GM23338 (cell line): ENCODE results near the gene PTGER2. TPM values are rescaled to one million over a fixed set of nuclear protein-coding genes. Genes with fewer than 3 reads are reported as not detected.

Experiments
- ATAC-seq: fragments of 200-7000 bp; cut with Tn5 transposase; 3 replicates; pipeline ENCODE4 v1.9.1; 2020
- DNase-seq: peaks from one replicate; pipeline ENCODE4 v3.0.0-alpha.2; 2015; ENCODE audit warnings: low spot score
- H2AFZ ChIP-seq: fragments of 200-600 bp; sonication (generic); 2 replicates; pipeline ENCODE4 v1.8.0; 2016; ENCODE audit warnings: antibody characterized with exemption, mild to moderate bottlenecking, moderate library complexity
- H3F3A ChIP-seq: fragments of 200-600 bp; sonication (generic); replicated peaks from 2 replicates; pipeline ENCODE4 v1.8.0; 2017; ENCODE audit warnings: antibody characterized with exemption, mixed run types, low read depth
- H3K27ac ChIP-seq: fragments of 200-600 bp; sonication (generic); 2 replicates; pipeline ENCODE4 v1.6.1; 2016; ENCODE audit warnings: low read depth
- H3K27me3 ChIP-seq: fragments of 200-600 bp; sonication (generic); 2 replicates; pipeline ENCODE4 v1.8.0; 2016; ENCODE audit warnings: mild to moderate bottlenecking, mixed run types, moderate library complexity; ENCODE audit not compliant: insufficient read depth
- H3K36me3 ChIP-seq: fragments of 200-600 bp; sonication (generic); 2 replicates; pipeline ENCODE4 v1.8.0; 2016; ENCODE audit warnings: mild to moderate bottlenecking; ENCODE audit not compliant: insufficient read depth
- H3K4me1 ChIP-seq: fragments of 200-600 bp; sonication (generic); 2 replicates; pipeline ENCODE4 v1.8.0; 2016; ENCODE audit warnings: mild to moderate bottlenecking, moderate library complexity; ENCODE audit not compliant: insufficient read depth
- H3K4me2 ChIP-seq: fragments of 200-600 bp; sonication (generic); 2 replicates; pipeline ENCODE4 v1.7.1; 2017; ENCODE audit warnings: mixed run types
- H3K4me3 ChIP-seq: fragments of 200-600 bp; sonication (generic); 2 replicates; pipeline ENCODE4 v1.6.1; 2016; ENCODE audit warnings: mixed run types
- H3K79me2 ChIP-seq: fragments of 200-600 bp; sonication (generic); replicated peaks from 2 replicates; pipeline ENCODE4 v1.8.0; 2017; ENCODE audit warnings: mild to moderate bottlenecking; ENCODE audit not compliant: insufficient read depth
- H3K9me2 ChIP-seq: fragments of 200-600 bp; sonication (generic); 2 replicates; pipeline ENCODE4 v1.8.0; 2017; ENCODE audit not compliant: insufficient read depth
- H4K20me1 ChIP-seq: fragments of 200-600 bp; sonication (generic); replicated peaks from 2 replicates; pipeline ENCODE4 v1.8.0; 2017; ENCODE audit warnings: mild to moderate bottlenecking; ENCODE audit not compliant: insufficient read depth
- H3K27ac Mint-ChIP-seq: 2 replicates; pipeline ENCODE4 v1.8.0; 2020; ENCODE audit warnings: inconsistent platforms, mild to moderate bottlenecking, moderate library complexity, mixed read lengths
- H3K27me3 Mint-ChIP-seq: 3 replicates; pipeline ENCODE4 v1.8.0; 2022; ENCODE audit warnings: low read depth, mild to moderate bottlenecking, moderate library complexity, mixed read lengths, inconsistent platforms; ENCODE audit not compliant: insufficient read depth, poor library complexity
- H3K36me3 Mint-ChIP-seq: 3 replicates; pipeline ENCODE4 v1.8.0; 2021; ENCODE audit warnings: low read depth, mild to moderate bottlenecking, inconsistent platforms, moderate library complexity, mixed read lengths
- H3K4me1 Mint-ChIP-seq: 3 replicates; pipeline ENCODE4 v1.8.0; 2020; ENCODE audit warnings: mild to moderate bottlenecking, inconsistent platforms, mixed read lengths
- H3K4me3 Mint-ChIP-seq: 3 replicates; pipeline ENCODE4 v1.8.0; 2021; ENCODE audit warnings: moderate library complexity, mild to moderate bottlenecking, inconsistent platforms, mixed read lengths
- H3K9me3 Mint-ChIP-seq: 3 replicates; pipeline ENCODE4 v1.8.0; 2020; ENCODE audit warnings: moderate library complexity, mild to moderate bottlenecking, inconsistent platforms, mixed read lengths
- JUNB ChIP-seq: IDR thresholded peaks from one replicate; pipeline ENCODE4 v1.6.1; 2016; ENCODE audit warnings: antibody characterized with exemption; ENCODE audit not compliant: unreplicated experiment
- POLR2AphosphoS5 ChIP-seq: IDR thresholded peaks from 2 replicates; pipeline ENCODE4 v1.6.1; 2016; ENCODE audit warnings: antibody characterized with exemption, low read depth
- STAT1 ChIP-seq: IDR thresholded peaks from one replicate; pipeline ENCODE4 v1.6.1; 2016; ENCODE audit warnings: antibody characterized with exemption; ENCODE audit not compliant: unreplicated experiment
- polyA plus RNA-seq: library from polyadenylated mRNA; unstranded; fragments of >200 nt; fragmentation: Nextera tagmentation; extraction: Ambion mirVana; gene quantifications from 2 replicates; pipeline ENCODE4 v1.2.1, GENCODE V29; 2016
- total RNA-seq: library from RNA; depleted of rRNA; stranded (reverse); fragments of >200 nt; shearing (Covaris generic); gene quantifications from 2 replicates; pipeline ENCODE4 v1.2.3, GENCODE V29; 2014
- TF ChIP-seq, protein P1 (sequence below): IDR thresholded peaks from one replicate; pipeline ENCODE4 v1.6.1; 2018; ENCODE audit warnings: antibody characterized with exemption; ENCODE audit not compliant: unreplicated experiment
- TF ChIP-seq, protein P2 (sequence below): fragments of 250-450 bp; sonication (Bioruptor Pico); IDR thresholded peaks from 2 replicates; pipeline ENCODE4 v1.5.0; 2020; ENCODE audit warnings: mild to moderate bottlenecking, moderate library complexity

PTGER2 gene
- total and polyA plus RNA-seq, 2 experiments from 2014 or later = 1.3 TPM

DNA sequence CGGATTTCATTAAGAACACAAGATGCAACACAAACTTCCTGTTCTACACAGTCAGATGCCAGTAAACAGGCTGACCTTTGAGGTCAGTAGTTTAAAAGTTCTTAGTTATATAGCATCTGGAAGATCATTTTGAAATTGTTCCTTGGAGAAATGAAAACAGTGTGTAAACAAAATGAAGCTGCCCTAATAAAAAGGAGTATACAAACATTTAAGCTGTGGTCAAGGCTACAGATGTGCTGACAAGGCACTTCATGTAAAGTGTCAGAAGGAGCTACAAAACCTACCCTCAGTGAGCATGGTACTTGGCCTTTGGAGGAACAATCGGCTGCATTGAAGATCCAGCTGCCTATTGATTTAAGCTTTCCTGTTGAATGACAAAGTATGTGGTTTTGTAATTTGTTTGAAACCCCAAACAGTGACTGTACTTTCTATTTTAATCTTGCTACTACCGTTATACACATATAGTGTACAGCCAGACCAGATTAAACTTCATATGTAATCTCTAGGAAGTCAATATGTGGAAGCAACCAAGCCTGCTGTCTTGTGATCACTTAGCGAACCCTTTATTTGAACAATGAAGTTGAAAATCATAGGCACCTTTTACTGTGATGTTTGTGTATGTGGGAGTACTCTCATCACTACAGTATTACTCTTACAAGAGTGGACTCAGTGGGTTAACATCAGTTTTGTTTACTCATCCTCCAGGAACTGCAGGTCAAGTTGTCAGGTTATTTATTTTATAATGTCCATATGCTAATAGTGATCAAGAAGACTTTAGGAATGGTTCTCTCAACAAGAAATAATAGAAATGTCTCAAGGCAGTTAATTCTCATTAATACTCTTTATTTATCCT is 13.5 kb downstream of the PTGER2 start:
- Histone ChIP-seq H4K20me1 (no peaks in the 10 kb centered on the region), H3K4me3 (no peak overlapping the region), H3K9me2 (no peaks in the 10 kb centered on the region), H3F3A (no peaks in the 10 kb centered on the region), H3K27ac (no peak overlapping the region), H3K4me2 (no peak overlapping the region), H3K79me2 (no peaks in the 10 kb centered on the region), H3K36me3 (no peaks in the 10 kb centered on the region), H2AFZ (no peak overlapping the region), H3K27me3 (no peaks in the 10 kb centered on the region), H3K4me1 (no peaks in the 10 kb centered on the region)
- ATAC-seq (no peak), DNase-seq (no peak)
- Mint-ChIP-seq H3K9me3 (peaks cover 15% of the 10 kb centered on the region), H3K4me3 (no peak overlapping the region), H3K27me3 (no peaks in the 10 kb centered on the region), H3K4me1 (no peaks in the 10 kb centered on the region), H3K36me3 (peaks cover 9% of the 10 kb centered on the region; the same call in 2 of the 3 replicates), H3K27ac (no peak overlapping the region)
- no peak for TF ChIP-seq POLR2AphosphoS5
- TF ChIP-seq, protein P1, sequence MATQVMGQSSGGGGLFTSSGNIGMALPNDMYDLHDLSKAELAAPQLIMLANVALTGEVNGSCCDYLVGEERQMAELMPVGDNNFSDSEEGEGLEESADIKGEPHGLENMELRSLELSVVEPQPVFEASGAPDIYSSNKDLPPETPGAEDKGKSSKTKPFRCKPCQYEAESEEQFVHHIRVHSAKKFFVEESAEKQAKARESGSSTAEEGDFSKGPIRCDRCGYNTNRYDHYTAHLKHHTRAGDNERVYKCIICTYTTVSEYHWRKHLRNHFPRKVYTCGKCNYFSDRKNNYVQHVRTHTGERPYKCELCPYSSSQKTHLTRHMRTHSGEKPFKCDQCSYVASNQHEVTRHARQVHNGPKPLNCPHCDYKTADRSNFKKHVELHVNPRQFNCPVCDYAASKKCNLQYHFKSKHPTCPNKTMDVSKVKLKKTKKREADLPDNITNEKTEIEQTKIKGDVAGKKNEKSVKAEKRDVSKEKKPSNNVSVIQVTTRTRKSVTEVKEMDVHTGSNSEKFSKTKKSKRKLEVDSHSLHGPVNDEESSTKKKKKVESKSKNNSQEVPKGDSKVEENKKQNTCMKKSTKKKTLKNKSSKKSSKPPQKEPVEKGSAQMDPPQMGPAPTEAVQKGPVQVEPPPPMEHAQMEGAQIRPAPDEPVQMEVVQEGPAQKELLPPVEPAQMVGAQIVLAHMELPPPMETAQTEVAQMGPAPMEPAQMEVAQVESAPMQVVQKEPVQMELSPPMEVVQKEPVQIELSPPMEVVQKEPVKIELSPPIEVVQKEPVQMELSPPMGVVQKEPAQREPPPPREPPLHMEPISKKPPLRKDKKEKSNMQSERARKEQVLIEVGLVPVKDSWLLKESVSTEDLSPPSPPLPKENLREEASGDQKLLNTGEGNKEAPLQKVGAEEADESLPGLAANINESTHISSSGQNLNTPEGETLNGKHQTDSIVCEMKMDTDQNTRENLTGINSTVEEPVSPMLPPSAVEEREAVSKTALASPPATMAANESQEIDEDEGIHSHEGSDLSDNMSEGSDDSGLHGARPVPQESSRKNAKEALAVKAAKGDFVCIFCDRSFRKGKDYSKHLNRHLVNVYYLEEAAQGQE = no peak

DNA sequence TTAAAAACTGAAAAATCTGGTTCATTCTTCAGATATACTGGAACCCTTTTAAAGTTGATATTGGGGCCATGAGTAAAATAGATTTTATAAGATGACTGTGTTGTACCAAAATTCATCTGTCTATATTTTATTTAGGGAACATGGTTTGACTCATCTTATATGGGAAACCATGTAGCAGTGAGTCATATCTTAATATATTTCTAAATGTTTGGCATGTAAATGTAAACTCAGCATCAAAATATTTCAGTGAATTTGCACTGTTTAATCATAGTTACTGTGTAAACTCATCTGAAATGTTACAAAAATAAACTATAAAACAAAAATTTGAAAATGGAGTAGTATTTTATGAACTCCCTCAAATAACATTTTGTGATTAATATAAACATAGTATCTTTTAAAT is 14.2 kb downstream of the PTGER2 start:
- Histone ChIP-seq H3K4me1 (no peaks in the 10 kb centered on the region), H3K79me2 (no peaks in the 10 kb centered on the region), H3K27me3 (no peaks in the 10 kb centered on the region), H3K9me2 (no peaks in the 10 kb centered on the region), H4K20me1 (no peaks in the 10 kb centered on the region), H3K4me2 (no peak overlapping the region), H2AFZ (no peak overlapping the region), H3K4me3 (no peak overlapping the region), H3K36me3 (no peaks in the 10 kb centered on the region), H3F3A (no peaks in the 10 kb centered on the region), H3K27ac (no peak overlapping the region)
- Mint-ChIP-seq H3K27me3 (peaks cover 1% of the 10 kb centered on the region), H3K9me3 (peaks cover 8% of the 10 kb centered on the region), H3K36me3 (0 out of 3 replicates have a peak, but pooled peaks cover 2% of the 10 kb centered on the region), H3K4me3 (no peak overlapping the region), H3K4me1 (no peaks in the 10 kb centered on the region), H3K27ac (no peak overlapping the region)
- no peak for TF ChIP-seq JUNB
- no peak for TF ChIP-seq STAT1
- TF ChIP-seq, protein P2, sequence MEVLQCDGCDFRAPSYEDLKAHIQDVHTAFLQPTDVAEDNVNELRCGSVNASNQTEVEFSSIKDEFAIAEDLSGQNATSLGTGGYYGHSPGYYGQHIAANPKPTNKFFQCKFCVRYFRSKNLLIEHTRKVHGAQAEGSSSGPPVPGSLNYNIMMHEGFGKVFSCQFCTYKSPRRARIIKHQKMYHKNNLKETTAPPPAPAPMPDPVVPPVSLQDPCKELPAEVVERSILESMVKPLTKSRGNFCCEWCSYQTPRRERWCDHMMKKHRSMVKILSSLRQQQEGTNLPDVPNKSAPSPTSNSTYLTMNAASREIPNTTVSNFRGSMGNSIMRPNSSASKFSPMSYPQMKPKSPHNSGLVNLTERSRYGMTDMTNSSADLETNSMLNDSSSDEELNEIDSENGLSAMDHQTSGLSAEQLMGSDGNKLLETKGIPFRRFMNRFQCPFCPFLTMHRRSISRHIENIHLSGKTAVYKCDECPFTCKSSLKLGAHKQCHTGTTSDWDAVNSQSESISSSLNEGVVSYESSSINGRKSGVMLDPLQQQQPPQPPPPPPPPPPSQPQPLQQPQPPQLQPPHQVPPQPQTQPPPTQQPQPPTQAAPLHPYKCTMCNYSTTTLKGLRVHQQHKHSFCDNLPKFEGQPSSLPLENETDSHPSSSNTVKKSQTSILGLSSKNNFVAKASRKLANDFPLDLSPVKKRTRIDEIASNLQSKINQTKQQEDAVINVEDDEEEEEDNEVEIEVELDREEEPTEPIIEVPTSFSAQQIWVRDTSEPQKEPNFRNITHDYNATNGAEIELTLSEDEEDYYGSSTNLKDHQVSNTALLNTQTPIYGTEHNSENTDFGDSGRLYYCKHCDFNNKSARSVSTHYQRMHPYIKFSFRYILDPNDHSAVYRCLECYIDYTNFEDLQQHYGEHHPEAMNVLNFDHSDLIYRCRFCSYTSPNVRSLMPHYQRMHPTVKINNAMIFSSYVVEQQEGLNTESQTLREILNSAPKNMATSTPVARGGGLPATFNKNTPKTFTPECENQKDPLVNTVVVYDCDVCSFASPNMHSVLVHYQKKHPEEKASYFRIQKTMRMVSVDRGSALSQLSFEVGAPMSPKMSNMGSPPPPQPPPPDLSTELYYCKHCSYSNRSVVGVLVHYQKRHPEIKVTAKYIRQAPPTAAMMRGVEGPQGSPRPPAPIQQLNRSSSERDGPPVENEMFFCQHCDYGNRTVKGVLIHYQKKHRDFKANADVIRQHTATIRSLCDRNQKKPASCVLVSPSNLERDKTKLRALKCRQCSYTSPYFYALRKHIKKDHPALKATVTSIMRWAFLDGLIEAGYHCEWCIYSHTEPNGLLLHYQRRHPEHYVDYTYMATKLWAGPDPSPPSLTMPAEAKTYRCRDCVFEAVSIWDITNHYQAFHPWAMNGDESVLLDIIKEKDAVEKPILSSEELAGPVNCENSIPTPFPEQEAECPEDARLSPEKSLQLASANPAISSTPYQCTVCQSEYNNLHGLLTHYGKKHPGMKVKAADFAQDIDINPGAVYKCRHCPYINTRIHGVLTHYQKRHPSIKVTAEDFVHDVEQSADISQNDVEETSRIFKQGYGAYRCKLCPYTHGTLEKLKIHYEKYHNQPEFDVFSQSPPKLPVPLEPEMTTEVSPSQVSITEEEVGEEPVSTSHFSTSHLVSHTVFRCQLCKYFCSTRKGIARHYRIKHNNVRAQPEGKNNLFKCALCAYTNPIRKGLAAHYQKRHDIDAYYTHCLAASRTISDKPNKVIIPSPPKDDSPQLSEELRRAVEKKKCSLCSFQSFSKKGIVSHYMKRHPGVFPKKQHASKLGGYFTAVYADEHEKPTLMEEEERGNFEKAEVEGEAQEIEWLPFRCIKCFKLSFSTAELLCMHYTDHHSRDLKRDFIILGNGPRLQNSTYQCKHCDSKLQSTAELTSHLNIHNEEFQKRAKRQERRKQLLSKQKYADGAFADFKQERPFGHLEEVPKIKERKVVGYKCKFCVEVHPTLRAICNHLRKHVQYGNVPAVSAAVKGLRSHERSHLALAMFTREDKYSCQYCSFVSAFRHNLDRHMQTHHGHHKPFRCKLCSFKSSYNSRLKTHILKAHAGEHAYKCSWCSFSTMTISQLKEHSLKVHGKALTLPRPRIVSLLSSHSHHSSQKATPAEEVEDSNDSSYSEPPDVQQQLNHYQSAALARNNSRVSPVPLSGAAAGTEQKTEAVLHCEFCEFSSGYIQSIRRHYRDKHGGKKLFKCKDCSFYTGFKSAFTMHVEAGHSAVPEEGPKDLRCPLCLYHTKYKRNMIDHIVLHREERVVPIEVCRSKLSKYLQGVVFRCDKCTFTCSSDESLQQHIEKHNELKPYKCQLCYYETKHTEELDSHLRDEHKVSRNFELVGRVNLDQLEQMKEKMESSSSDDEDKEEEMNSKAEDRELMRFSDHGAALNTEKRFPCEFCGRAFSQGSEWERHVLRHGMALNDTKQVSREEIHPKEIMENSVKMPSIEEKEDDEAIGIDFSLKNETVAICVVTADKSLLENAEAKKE (CRISPR knock-in tag) = no peak
- DNase-seq (no peak), ATAC-seq (no peak)
